Neuronal stem cell (in vitro differentiated cells): ENCODE data around the gene LSAMP.

Experiments
- DNase-seq: peaks from one replicate; pipeline ENCODE4 v3.0.0-alpha.2; 2013; ENCODE audit warnings: low spot score
- H2AFZ ChIP-seq: one replicate; pipeline ENCODE4 v1.6.1; 2013; ENCODE audit warnings: mild to moderate bottlenecking, low read length, inconsistent platforms
- H2AK5ac ChIP-seq: 2 replicates; pipeline ENCODE4 v1.6.1; 2013; ENCODE audit warnings: low read depth, mild to moderate bottlenecking, inconsistent platforms, low read length, moderate library complexity, mixed read lengths
- H2BK120ac ChIP-seq: 2 replicates; pipeline ENCODE4 v1.6.1; 2013; ENCODE audit warnings: low read depth, mild to moderate bottlenecking, inconsistent platforms, low read length, moderate library complexity, mixed read lengths
- H2BK12ac ChIP-seq: one replicate; pipeline ENCODE4 v1.6.1; 2013; ENCODE audit warnings: low read length, inconsistent platforms
- H2BK15ac ChIP-seq: 2 replicates; pipeline ENCODE4 v1.6.1; 2013; ENCODE audit warnings: mild to moderate bottlenecking, low read length, inconsistent platforms, mixed read lengths
- H2BK5ac ChIP-seq: one replicate; pipeline ENCODE4 v1.6.1; 2013; ENCODE audit warnings: inconsistent platforms, mild to moderate bottlenecking, low read length, moderate library complexity
- H3K14ac ChIP-seq: one replicate; pipeline ENCODE4 v1.6.1; 2013; ENCODE audit warnings: low read length, inconsistent platforms
- H3K18ac ChIP-seq: 2 replicates; pipeline ENCODE4 v1.6.1; 2013; ENCODE audit warnings: low read length, inconsistent platforms
- H3K23ac ChIP-seq: 2 replicates; pipeline ENCODE4 v1.6.1; 2013; ENCODE audit warnings: low read depth, mild to moderate bottlenecking, mixed read lengths, low read length, inconsistent platforms; ENCODE audit not compliant: poor library complexity
- H3K27ac ChIP-seq: replicated peaks from 3 replicates; pipeline ENCODE4 v1.5.1; 2013; ENCODE audit warnings: low read length, inconsistent platforms
- H3K27me3 ChIP-seq, 3 experiments: 2 replicates each; pipeline ENCODE4 v1.6.1; 2013; ENCODE audit warnings: low read length in 3 of 3, mild to moderate bottlenecking in 2 of 3, inconsistent platforms in 1 of 3, low read depth in 1 of 3, mixed read lengths in 1 of 3, moderate library complexity in 1 of 3; ENCODE audit not compliant: control insufficient read depth in 3 of 3, insufficient read depth in 3 of 3
- H3K36me3 ChIP-seq, 2 donors: replicated peaks in 1 of 2; 2 replicates each; pipeline ENCODE4 v1.6.1; 2013; ENCODE audit warnings: low read length in 2 of 2; ENCODE audit not compliant: control insufficient read depth in 2 of 2, insufficient read depth in 2 of 2
- H3K4ac ChIP-seq: 2 replicates; pipeline ENCODE4 v1.6.1; 2013; ENCODE audit warnings: inconsistent platforms, mild to moderate bottlenecking, low read length, moderate library complexity
- H3K4me1 ChIP-seq, 2 donors: 1 replicate in 1 of 2; 2 replicates in 1 of 2; pipeline ENCODE4 v1.6.1; 2013; ENCODE audit warnings: low read length in 2 of 2, low read depth in 1 of 2; ENCODE audit not compliant: control insufficient read depth in 2 of 2, insufficient read depth in 1 of 2
- H3K4me2 ChIP-seq: one replicate; pipeline ENCODE4 v1.6.1; 2013; ENCODE audit warnings: mild to moderate bottlenecking, low read length, inconsistent platforms; ENCODE audit not compliant: insufficient read depth, poor library complexity, severe bottlenecking
- H3K4me3 ChIP-seq, 2 donors: 2 replicates each; pipeline ENCODE4 v1.5.1; 2013; ENCODE audit warnings: low read length in 2 of 2, mild to moderate bottlenecking in 2 of 2, inconsistent platforms in 1 of 2, moderate library complexity in 1 of 2
- H3K79me1 ChIP-seq: one replicate; pipeline ENCODE4 v1.6.1; 2013; ENCODE audit warnings: low read depth, mild to moderate bottlenecking, inconsistent platforms, low read length, moderate library complexity
- H3K9ac ChIP-seq: one replicate; pipeline ENCODE4 v1.6.1; 2013; ENCODE audit warnings: mild to moderate bottlenecking, low read depth, low read length, inconsistent platforms; ENCODE audit not compliant: poor library complexity
- H3K9me3 ChIP-seq, 2 donors: replicated peaks in 1 of 2; 2 replicates each; pipeline versions ENCODE3 to v1.6.1; 2013; ENCODE audit warnings: low read length in 2 of 2, mild to moderate bottlenecking in 2 of 2, inconsistent platforms in 1 of 2, low read depth in 1 of 2, mixed read lengths in 1 of 2, moderate library complexity in 1 of 2; ENCODE audit not compliant: control insufficient read depth in 2 of 2, insufficient read depth in 1 of 2
- H4K8ac ChIP-seq: one replicate; pipeline ENCODE4 v1.6.1; 2013; ENCODE audit warnings: low read depth, mild to moderate bottlenecking, inconsistent platforms, low read length, moderate library complexity
- H4K91ac ChIP-seq: one replicate; pipeline ENCODE4 v1.6.1; 2013; ENCODE audit warnings: low read length, low read depth, mild to moderate bottlenecking, inconsistent platforms; ENCODE audit not compliant: poor library complexity
- WGBS, 2 donors: extraction: QIAGEN DNeasy Blood & Tissue Kit; methylation state at CpG; one replicate each; pipeline ENCODE4 v1.1.7; 2013; ENCODE audit warnings: missing lambda C conversion rate in 2 of 2, mixed read lengths in 1 of 2; ENCODE audit not compliant: insufficient read length in 2 of 2, insufficient replicate concordance in 1 of 2; ENCODE audit errors: extremely low coverage in 2 of 2; 5-methylcytosine and 5-hydroxymethylcytosine counted together

Gene LSAMP

GRCh38 chr3:115864911-115865310 is 580.4 kb downstream of the LSAMP start:
- no peak overlapping the region for H2BK12ac ChIP-seq
- H3K18ac ChIP-seq, result no peak overlapping the region
- H2BK15ac ChIP-seq, result no peak overlapping the region
- no peak overlapping the region for H2BK5ac ChIP-seq
- no peaks in the 10 kb centered on the region for H3K79me1 ChIP-seq
- no peak overlapping the region for H3K14ac ChIP-seq
- H3K36me3 ChIP-seq, result no peaks in the 10 kb centered on the region
- no peak overlapping the region for H3K4ac ChIP-seq
- H4K8ac ChIP-seq, result no peak overlapping the region
- H3K4me3 ChIP-seq, result no peak overlapping the region
- WGBS, 2 donors, result no CpG with 5 or more reads among the region's 2 CpGs
- H3K9me3 ChIP-seq, result no peaks in the 10 kb centered on the region
- no peak overlapping the region for H2BK120ac ChIP-seq
- H3K27ac ChIP-seq, result no peak overlapping the region
- DNase-seq, result no peak
- no peak overlapping the region for H4K91ac ChIP-seq
- no peaks in the 10 kb centered on the region for H3K27me3 ChIP-seq
- H3K4me1 ChIP-seq, result peaks cover 5 to 10% of the 10 kb centered on the region in 2 donors
- no peak overlapping the region for H3K23ac ChIP-seq
- no peak overlapping the region for H3K9ac ChIP-seq
- no peak overlapping the region for H3K4me2 ChIP-seq
- H2AFZ ChIP-seq, result no peak overlapping the region
- H2AK5ac ChIP-seq, result no peak overlapping the region

- no peak overlapping the region for H3K27ac ChIP-seq
- no CpG with 5 or more reads among the region's 6 CpGs for WGBS, 2 donors
- no peak overlapping the region for H3K23ac ChIP-seq
- no peak overlapping the region for H3K4me3 ChIP-seq
- H3K36me3 ChIP-seq, result no peaks in the 10 kb centered on the region
- no peak overlapping the region for H3K9ac ChIP-seq
- no peak overlapping the region for H3K4me2 ChIP-seq
- no peak overlapping the region for H3K4ac ChIP-seq
- no peaks in the 10 kb centered on the region for H3K9me3 ChIP-seq
- no peak overlapping the region for H2AK5ac ChIP-seq
- H4K8ac ChIP-seq, result no peak overlapping the region
- DNase-seq, result no peak
- no peak overlapping the region for H2BK12ac ChIP-seq
- peaks cover 13 to 15% of the 10 kb centered on the region in 2 donors for H3K4me1 ChIP-seq
- no peak overlapping the region for H4K91ac ChIP-seq
- H2BK5ac ChIP-seq, result no peak overlapping the region
- no peaks in the 10 kb centered on the region for H3K79me1 ChIP-seq
- H2BK15ac ChIP-seq, result no peak overlapping the region
- H2BK120ac ChIP-seq, result no peak overlapping the region
- no peak overlapping the region for H2AFZ ChIP-seq
- H3K18ac ChIP-seq, result no peak overlapping the region
- H3K27me3 ChIP-seq, result no peaks in the 10 kb centered on the region
- H3K14ac ChIP-seq, result no peak overlapping the region
Observed at GRCh38 chr3:115862849-115863248, 582.4 kb downstream of the LSAMP start.

GRCh38 chr3:115862099-115862498 is 583.2 kb downstream of the LSAMP start:
- H3K18ac ChIP-seq, result no peak overlapping the region
- H3K4me1 ChIP-seq, result peaks cover 13 to 15% of the 10 kb centered on the region in 2 donors
- no peak overlapping the region for H2BK120ac ChIP-seq
- no peak for DNase-seq
- no peak overlapping the region for H4K91ac ChIP-seq
- H2AK5ac ChIP-seq, result no peak overlapping the region
- no peaks in the 10 kb centered on the region for H3K79me1 ChIP-seq
- no peaks in the 10 kb centered on the region for H3K9me3 ChIP-seq
- H3K14ac ChIP-seq, result no peak overlapping the region
- no peak overlapping the region for H3K4me2 ChIP-seq
- no peak overlapping the region for H2AFZ ChIP-seq
- no peak overlapping the region for H3K27ac ChIP-seq
- H2BK12ac ChIP-seq, result no peak overlapping the region
- H3K36me3 ChIP-seq, result no peaks in the 10 kb centered on the region
- no peaks in the 10 kb centered on the region for H3K27me3 ChIP-seq
- no peak overlapping the region for H2BK5ac ChIP-seq
- no CpG with 5 or more reads among the region's 1 CpG for WGBS, 2 donors
- H3K4ac ChIP-seq, result no peak overlapping the region
- H2BK15ac ChIP-seq, result no peak overlapping the region
- H3K23ac ChIP-seq, result no peak overlapping the region
- no peak overlapping the region for H4K8ac ChIP-seq
- H3K9ac ChIP-seq, result no peak overlapping the region
- H3K4me3 ChIP-seq, result no peak overlapping the region

- Histone ChIP-seq H3K9me3 (no peaks in the 10 kb centered on the region), H2BK15ac (no peak overlapping the region), H3K27ac (no peak overlapping the region), H3K9ac (no peak overlapping the region), H4K91ac (no peak overlapping the region), H3K4me3 (no peak overlapping the region), H3K79me1 (no peaks in the 10 kb centered on the region), H2BK5ac (no peak overlapping the region), H3K36me3 (no peaks in the 10 kb centered on the region), H2BK120ac (no peak overlapping the region), H4K8ac (no peak overlapping the region), H3K4ac (no peak overlapping the region), H3K23ac (no peak overlapping the region), H2BK12ac (no peak overlapping the region), H3K27me3 (no peaks in the 10 kb centered on the region), H3K14ac (no peak overlapping the region), H2AK5ac (no peak overlapping the region), H3K4me2 (no peak overlapping the region), H3K4me1 (peaks cover 13 to 15% of the 10 kb centered on the region in 2 donors), H3K18ac (no peak overlapping the region), H2AFZ (no peak overlapping the region)
- whole genome bisulfite sequencing, 2 donors, result no CpG with 5 or more reads among the region's 6 CpGs
- DNase-seq, result no peak
Observed at GRCh38 chr3:115861166-115861733, 584.0 kb downstream of the LSAMP start.
